HepG2 (cell line): Measurements from ENCODE around the gene WNT5B. TPM values are rescaled to one million over a fixed set of nuclear protein-coding genes. Genes with fewer than 3 reads are reported as not detected.

Experiments
- ATAC-seq: fragments of 200-7000 bp; cut with Tn5 transposase; 3 replicates; pipeline ENCODE4 v1.9.1; 2020; ENCODE audit warnings: mild to moderate bottlenecking, moderate library complexity
- BruUV-seq: library from RNA; stranded (reverse); fragments of 400-500 nt; replicated peaks from 2 replicates; lab custom pipeline; 2021; lab: Mats Ljungman, UMichigan
- CTCF ChIA-PET: fragments of 300-600 bp; formaldehyde crosslinking; extraction: SDS; loops from one replicate; lab custom pipeline; 2021; ENCODE audit warnings: low total read pairs, inconsistent platforms, low intra/inter-chr PET ratio; lab: Yijun Ruan, JAX
- POLR2A ChIA-PET: fragments of 350-600 bp; sonication (Branson Sonifier 250); formaldehyde crosslinking; loops from one replicate; lab custom pipeline; 2020; ENCODE audit warnings: antibody characterized with exemption, inconsistent platforms; lab: Yijun Ruan, JAX
- DNase-seq: peaks from one replicate; pipeline ENCODE4 v3.0.0-alpha.2; 2015; ENCODE audit warnings: low spot score
- FAIRE-seq: peaks from 3 replicates; lab custom pipeline; 2011; peaks lifted over from hg19 to GRCh38; lab: Jason Lieb, UNC
- H2AFZ ChIP-seq: one replicate; pipeline ENCODE4 v1.6.1; 2011; ENCODE audit warnings: low read length, inconsistent platforms
- H3K27ac ChIP-seq: fragments of 300-600 bp; 3 replicates; pipeline ENCODE4 v1.8.0; 2011; ENCODE audit warnings: mixed run types, mild to moderate bottlenecking, mixed read lengths, low read length, inconsistent platforms; ENCODE audit not compliant: insufficient read depth; ENCODE audit errors: extremely low read length
- H3K27me3 ChIP-seq, 2 experiments: fragments of 200-600 bp in 1 of 2; 2 replicates in 1 of 2; 3 replicates in 1 of 2; pipeline versions ENCODE4 v1.6.0 to v1.8.0; 2011; ENCODE audit warnings: low read length in 2 of 2, mild to moderate bottlenecking in 2 of 2, moderate library complexity in 2 of 2, inconsistent platforms in 1 of 2; ENCODE audit not compliant: insufficient read depth in 2 of 2, control insufficient read depth in 1 of 2
- H3K36me3 ChIP-seq, 2 experiments: fragments of 200-600 bp in 1 of 2; replicated peaks in 1 of 2; 2 replicates in 1 of 2; 3 replicates in 1 of 2; pipeline versions ENCODE4 v1.5.1 to v1.8.0; 2011; ENCODE audit warnings: low read length in 2 of 2, inconsistent platforms in 1 of 2; ENCODE audit not compliant: insufficient read depth in 2 of 2, control insufficient read depth in 1 of 2
- H3K4me1 ChIP-seq: 2 replicates; pipeline ENCODE4 v1.5.1; 2012; ENCODE audit warnings: low read length, inconsistent platforms; ENCODE audit not compliant: insufficient read depth
- H3K4me2 ChIP-seq: 2 replicates; pipeline ENCODE4 v1.6.0; 2011; ENCODE audit warnings: low read depth, low read length, inconsistent platforms
- H3K4me3 ChIP-seq, 3 experiments: fragments of 200-600 bp in 1 of 3; sonication (generic), shearing (Covaris generic) in 1 of 3; replicated peaks in 1 of 3; 2 replicates each; pipeline ENCODE4 v1.5.1; 2011 to 2016; ENCODE audit warnings: low read length in 3 of 3, inconsistent platforms in 2 of 3, low read depth in 2 of 3, mild to moderate bottlenecking in 2 of 3, control low read depth in 1 of 3, mixed read lengths in 1 of 3; ENCODE audit not compliant: insufficient read depth in 1 of 3
- H3K79me2 ChIP-seq: one replicate; pipeline ENCODE4 v1.6.1; 2011; ENCODE audit warnings: low read length, inconsistent platforms; ENCODE audit not compliant: insufficient read depth
- H3K9ac ChIP-seq: 2 replicates; pipeline ENCODE4 v1.6.0; 2011; ENCODE audit warnings: mild to moderate bottlenecking, low read depth, low read length, inconsistent platforms; ENCODE audit not compliant: insufficient read depth
- H3K9me3 ChIP-seq: 2 replicates; pipeline ENCODE4 v1.5.1; 2012; ENCODE audit warnings: mild to moderate bottlenecking, low read length
- H4K20me1 ChIP-seq: 2 replicates; pipeline ENCODE4 v1.6.0; 2011; ENCODE audit warnings: inconsistent platforms, mild to moderate bottlenecking, low read length, moderate library complexity; ENCODE audit not compliant: insufficient read depth
- BRD4 ChIP-seq: sonication (generic); formaldehyde crosslinking; IDR thresholded peaks from 2 replicates; pipeline ENCODE4 v1.4.0; 2020; ENCODE audit warnings: missing genetic modification reagents
- FOXJ3 ChIP-seq: sonication (generic); formaldehyde crosslinking; IDR thresholded peaks from 2 replicates; pipeline ENCODE4 v1.4.0; 2020; ENCODE audit warnings: missing genetic modification reagents, mild to moderate bottlenecking, borderline replicate concordance
- HNRNPL ChIP-seq: fragments of 200-400 bp; formaldehyde crosslinking; IDR thresholded peaks from 2 replicates; pipeline ENCODE4 v1.6.1; 2017; ENCODE audit warnings: mild to moderate bottlenecking, low read depth, low read length
- JUND ChIP-seq: sonication (generic); formaldehyde crosslinking; IDR thresholded peaks from 2 replicates; pipeline ENCODE4 v1.8.0; 2022; ENCODE audit warnings: mild to moderate bottlenecking, missing genetic modification reagents
- MTERF4 ChIP-seq: sonication (generic); formaldehyde crosslinking; IDR thresholded peaks from 2 replicates; pipeline ENCODE4 v1.8.0; 2023; ENCODE audit warnings: mild to moderate bottlenecking, missing genetic modification reagents
- MYNN ChIP-seq: sonication (generic); formaldehyde crosslinking; IDR thresholded peaks from 2 replicates; pipeline ENCODE4 v1.4.0; 2020; ENCODE audit warnings: mild to moderate bottlenecking, low read depth, missing genetic modification reagents
- PATZ1 ChIP-seq: sonication (generic); formaldehyde crosslinking; IDR thresholded peaks from 2 replicates; pipeline ENCODE4 v1.4.0; 2020; ENCODE audit warnings: missing genetic modification reagents
- TMF1 ChIP-seq: sonication (generic); formaldehyde crosslinking; IDR thresholded peaks from 2 replicates; pipeline ENCODE4 v1.8.1; 2022; ENCODE audit warnings: low read depth, missing genetic modification reagents
- ZBTB21 ChIP-seq: sonication (generic); formaldehyde crosslinking; IDR thresholded peaks from 2 replicates; pipeline ENCODE4 v1.4.0; 2020; ENCODE audit warnings: missing genetic modification reagents
- ZBTB33 ChIP-seq: sonication (generic); formaldehyde crosslinking; IDR thresholded peaks from 2 replicates; pipeline ENCODE4 v1.4.0; 2020; ENCODE audit warnings: missing genetic modification reagents
- ZBTB38 ChIP-seq: sonication (generic); formaldehyde crosslinking; IDR thresholded peaks from 2 replicates; pipeline ENCODE4 v1.5.1; 2020; ENCODE audit warnings: mild to moderate bottlenecking, missing genetic modification reagents
- ZC3H13 ChIP-seq: sonication (generic); formaldehyde crosslinking; IDR thresholded peaks from 2 replicates; pipeline ENCODE4 v1.8.1; 2023; ENCODE audit warnings: mild to moderate bottlenecking, missing genetic modification reagents, moderate library complexity
- ZNF569 ChIP-seq: sonication (generic); formaldehyde crosslinking; IDR thresholded peaks from 2 replicates; pipeline ENCODE4 v1.5.0; 2020; ENCODE audit warnings: mild to moderate bottlenecking, missing genetic modification reagents, moderate library complexity, borderline replicate concordance
- ZNF598 ChIP-seq: sonication (generic); formaldehyde crosslinking; IDR thresholded peaks from 2 replicates; pipeline ENCODE4 v1.5.1; 2020; ENCODE audit warnings: mild to moderate bottlenecking, missing genetic modification reagents, borderline replicate concordance
- WGBS: methylation state at CpG from one replicate; pipeline ENCODE4 v1.1.6; 2017; ENCODE audit warnings: low lambda C conversion rate; 5-methylcytosine and 5-hydroxymethylcytosine counted together
- in situ Hi-C: cut with HindIII; loops from 2 replicates; pipeline ENCODE4 v1.10.0; 2017; ENCODE audit warnings: low pct_unique_long_range_greater_than_20kb; ENCODE audit not compliant: extremely low pct_ligation_motif_present
- intact Hi-C: fragments of 100-400 bp; cut with micrococcal nuclease; formaldehyde crosslinking; loops from one replicate; pipeline ENCODE4 v1.10.0; 2022; ENCODE audit not compliant: unreplicated experiment
- polyA plus RNA-seq, 8 experiments: library from polyadenylated mRNA; depleted of rRNA in 3 of 8; stranded (reverse) in 7 of 8; unstranded in 1 of 8; fragments of >200 nt; fragmentation: Illumina TruSeq in 4 of 8; extraction: Trizol in 4 of 8; gene quantifications; 2 replicates each; pipeline versions ENCODE4 v1.2.1 to v1.2.3, GENCODE V29; 2011 to 2016; ENCODE audit warnings: low read depth in 4 of 8, missing spikeins in 1 of 8, mixed read lengths in 1 of 8; ENCODE audit not compliant: insufficient read depth in 1 of 8
- total RNA-seq, 5 experiments: library from RNA; depleted of rRNA; stranded (reverse); fragments of >200 nt; fragmentation: Illumina TruSeq; extraction: Trizol; gene quantifications; 2 replicates each; pipeline ENCODE4 v1.2.3, GENCODE V29; 2016; ENCODE audit warnings: low read depth in 1 of 5

Gene WNT5B
- total and polyA plus RNA-seq, 2 of the 13 experiments (the other 11 are each of a cell fraction or from before 2014, with no cell fraction given): 0.04 TPM; not detected in 1

- TF ChIP-seq MTERF4 (CRISPR knock-in tag): no peak
- TF ChIP-seq ZBTB21 (CRISPR knock-in tag): no peak
- no peak for TF ChIP-seq BRD4 (CRISPR knock-in tag)
- TF ChIP-seq MYNN (CRISPR knock-in tag): no peak
- TF ChIP-seq ZNF569 (CRISPR knock-in tag): no peak
These were observed 37.5 kb upstream of the WNT5B start (continued) for GRCh38 chr12:1591543-1591942.

GRCh38 chr12:1592444-1593173, 36.4 kb upstream of the WNT5B start:
- no TSS peak for BruUV-seq
- Histone ChIP-seq H3K79me2 (peaks cover 26% of the 10 kb centered on the region), H3K4me2 (peak overlapping the region; percentile 89), H3K27me3 (peaks cover 0 to 4% of the 10 kb centered on the region in 2 experiments; a peak in 1 of 5 replicates), H3K27ac (no peak overlapping the region), H3K9me3 (no peaks in the 10 kb centered on the region), H3K4me1 (peaks cover 52% of the 10 kb centered on the region), H3K36me3 (no peaks in the 10 kb centered on the region), H3K9ac (peak overlapping the region; percentile 60; the same call in 1 of the 2 replicates), H2AFZ (no peak overlapping the region), H3K4me3 (peak overlapping the region; percentile 50 to 83 (median 75)), H4K20me1 (peaks cover 17% of the 10 kb centered on the region; the same call in 1 of the 2 replicates)
- TF ChIP-seq JUND (CRISPR knock-in tag): peak; percentile 17; the same call in 1 of the 2 replicates
- TF ChIP-seq ZBTB38 (CRISPR knock-in tag): peak; percentile 89
- 0 out of 2 replicates have a peak, but pooled peaks have one; percentile 16 for TF ChIP-seq ZNF598
- TF ChIP-seq ZBTB33 (CRISPR knock-in tag): 0 out of 2 replicates have a peak, but pooled peaks have one; percentile 22
- TF ChIP-seq ZC3H13: peak; percentile 52; the same call in 1 of the 2 replicates
- TF ChIP-seq HNRNPL: 0 out of 2 replicates have a peak, but pooled peaks have one; percentile 16
- no peak for TF ChIP-seq FOXJ3 (CRISPR knock-in tag)
- peak; percentile 35; the same call in 1 of the 2 replicates for TF ChIP-seq PATZ1
- TF ChIP-seq TMF1: no peak
- FAIRE-seq (no peak), ATAC-seq (peak; percentile 21; the same call in 2 of the 3 replicates), DNase-seq (no peak)
- in situ Hi-C loops (loop anchor here (5.0 to 25.0 kb wide), 2 partner anchors 75 to 1030 kb away; no protein-coding TSS in a partner anchor), intact Hi-C loops (no loop called here)
- CTCF ChIA-PET: no interaction called here
- WGBS: 58% methylated on average over 12 of the region's 27 CpGs
- POLR2A ChIA-PET: no interaction called here
